SK-N-SH (cell line): ENCODE data around the gene ABLIM1.

Source experiments
- CHD2 ChIP-seq: fragments of 150-350 bp; IDR thresholded peaks from 2 replicates; pipeline ENCODE4 v1.6.1; 2018; ENCODE audit warnings: low read length; ENCODE audit not compliant: partially characterized antibody
- CTCF ChIP-seq: fragments of 200-600 bp; sonication (generic); IDR thresholded peaks from 2 replicates; pipeline ENCODE4 v1.6.1; 2017; ENCODE audit warnings: antibody characterized with exemption, mild to moderate bottlenecking, moderate library complexity
- EP300 ChIP-seq, 2 experiments: IDR thresholded peaks; 2 replicates each; pipeline versions ENCODE4 v1.4.0 to v1.6.1; 2012; ENCODE audit warnings: borderline replicate concordance in 1 of 2, low read depth in 1 of 2, low read length in 1 of 2
- RAD21 ChIP-seq: IDR thresholded peaks from 2 replicates; pipeline ENCODE4 v1.6.1; 2012; ENCODE audit warnings: mild to moderate bottlenecking, low read length
- SIN3A ChIP-seq: IDR thresholded peaks from 2 replicates; pipeline ENCODE4 v1.6.1; 2012; ENCODE audit warnings: low read depth, mild to moderate bottlenecking, low read length, moderate library complexity, borderline replicate concordance
- USF2 ChIP-seq: fragments of 150-350 bp; IDR thresholded peaks from 2 replicates; pipeline ENCODE4 v1.6.1; 2017; ENCODE audit warnings: antibody characterized with exemption, low read length, low read depth, borderline replicate concordance

GRCh38 chr10:114520453-114520852 is 137.6 kb downstream of the ABLIM1 start:
- TF ChIP-seq CHD2: no peak
- TF ChIP-seq USF2: no peak
- no peak for TF ChIP-seq CTCF
- no peak for TF ChIP-seq RAD21
- TF ChIP-seq EP300 (IDR thresholded peaks at IDR 0.05; ENCODE audit: borderline replicate concordance in 1 of 2, low read depth in 1 of 2, low read length in 1 of 2): no peak
- TF ChIP-seq SIN3A: no peak
